ENCODE data around the gene CD2AP.

The CD2AP gene

DNA sequence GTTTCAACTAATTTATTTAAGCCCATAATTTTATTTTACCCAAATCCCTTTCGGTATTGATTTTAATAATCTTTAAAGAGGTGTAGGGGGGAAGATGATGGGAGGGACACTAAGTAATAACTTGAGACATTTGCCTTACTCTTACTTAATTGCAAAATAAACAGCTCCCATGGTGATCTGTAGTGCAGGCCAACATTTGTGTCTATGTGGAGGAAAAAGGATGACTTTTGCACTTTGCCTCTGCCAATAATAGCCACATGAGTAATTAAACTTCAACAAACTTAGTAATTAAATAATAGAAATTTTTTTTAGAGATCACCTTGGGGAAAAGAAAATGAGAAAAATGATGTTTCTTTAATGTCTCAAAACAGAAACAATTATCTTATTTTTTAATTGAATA, 29.9 kb upstream of the CD2AP start:
- Histone ChIP-seq H3K36me3 (no peaks in the 10 kb centered on the region), H3K4me3 (ENCODE audit: low read depth, low read length) (no peak overlapping the region), H3K4me1 (no peaks in the 10 kb centered on the region), H3K27me3 (no peaks in the 10 kb centered on the region), H3K9me3 (no peaks in the 10 kb centered on the region)
- TF ChIP-seq, protein P1, sequence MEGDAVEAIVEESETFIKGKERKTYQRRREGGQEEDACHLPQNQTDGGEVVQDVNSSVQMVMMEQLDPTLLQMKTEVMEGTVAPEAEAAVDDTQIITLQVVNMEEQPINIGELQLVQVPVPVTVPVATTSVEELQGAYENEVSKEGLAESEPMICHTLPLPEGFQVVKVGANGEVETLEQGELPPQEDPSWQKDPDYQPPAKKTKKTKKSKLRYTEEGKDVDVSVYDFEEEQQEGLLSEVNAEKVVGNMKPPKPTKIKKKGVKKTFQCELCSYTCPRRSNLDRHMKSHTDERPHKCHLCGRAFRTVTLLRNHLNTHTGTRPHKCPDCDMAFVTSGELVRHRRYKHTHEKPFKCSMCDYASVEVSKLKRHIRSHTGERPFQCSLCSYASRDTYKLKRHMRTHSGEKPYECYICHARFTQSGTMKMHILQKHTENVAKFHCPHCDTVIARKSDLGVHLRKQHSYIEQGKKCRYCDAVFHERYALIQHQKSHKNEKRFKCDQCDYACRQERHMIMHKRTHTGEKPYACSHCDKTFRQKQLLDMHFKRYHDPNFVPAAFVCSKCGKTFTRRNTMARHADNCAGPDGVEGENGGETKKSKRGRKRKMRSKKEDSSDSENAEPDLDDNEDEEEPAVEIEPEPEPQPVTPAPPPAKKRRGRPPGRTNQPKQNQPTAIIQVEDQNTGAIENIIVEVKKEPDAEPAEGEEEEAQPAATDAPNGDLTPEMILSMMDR (IDR thresholded peaks at IDR 0.05; ENCODE audit: low read depth, low read length) = no peak
- DNase-seq = no peak

DNA sequence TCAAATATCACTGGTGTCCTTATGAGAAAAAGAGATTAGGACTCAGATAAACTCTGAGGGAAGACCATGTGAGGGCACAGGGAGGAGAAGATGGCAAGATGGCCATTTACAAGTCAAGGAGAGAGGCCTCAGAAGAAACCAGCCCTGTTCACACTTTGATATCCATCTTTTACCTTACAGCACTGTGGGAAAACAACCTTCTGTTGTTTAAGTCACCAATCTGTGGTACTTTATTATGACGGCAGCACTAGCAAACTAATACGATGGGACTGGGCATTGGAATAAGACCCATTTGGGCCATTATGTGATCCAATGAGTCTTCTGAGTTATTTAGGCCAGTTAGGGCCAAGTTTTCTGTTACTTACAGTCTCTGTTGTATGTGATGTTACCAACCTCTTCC, 26.4 kb upstream of the CD2AP start:
- DNase-seq = no peak
- H3K9me3 ChIP-seq = no peaks in the 10 kb centered on the region
- no peak overlapping the region for H3K4me3 ChIP-seq (ENCODE audit: low read depth, low read length)
- TF ChIP-seq, protein P1 (IDR thresholded peaks at IDR 0.05; ENCODE audit: low read depth, low read length) = no peak
- H3K36me3 ChIP-seq = no peaks in the 10 kb centered on the region
- H3K4me1 ChIP-seq = no peaks in the 10 kb centered on the region
- no peaks in the 10 kb centered on the region for H3K27me3 ChIP-seq

DNA sequence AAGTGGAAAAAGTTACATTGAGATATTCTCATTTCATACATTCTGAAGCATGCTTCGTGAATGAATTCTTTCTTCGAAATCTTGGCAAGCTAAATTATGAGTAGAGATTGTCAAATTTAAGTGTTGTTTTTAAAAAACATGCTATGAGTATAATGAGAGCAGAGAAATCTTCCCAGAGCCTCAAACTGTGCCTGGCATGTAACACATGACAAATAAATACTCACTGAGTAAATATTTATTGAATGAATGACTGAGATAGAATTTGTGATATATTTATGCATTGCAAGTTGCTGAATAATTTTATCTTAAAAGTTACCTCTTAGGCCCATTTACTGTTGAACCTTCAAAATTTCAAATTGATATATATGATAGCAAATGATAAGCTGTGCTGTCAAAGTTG, 24.7 kb upstream of the CD2AP start:
- no peaks in the 10 kb centered on the region for H3K4me1 ChIP-seq
- no peak overlapping the region for H3K4me3 ChIP-seq (ENCODE audit: low read depth, low read length)
- H3K27me3 ChIP-seq = no peaks in the 10 kb centered on the region
- H3K36me3 ChIP-seq = no peaks in the 10 kb centered on the region
- DNase-seq = no peak
- TF ChIP-seq, protein P1 (IDR thresholded peaks at IDR 0.05; ENCODE audit: low read depth, low read length) = no peak
- no peaks in the 10 kb centered on the region for H3K9me3 ChIP-seq

DNA sequence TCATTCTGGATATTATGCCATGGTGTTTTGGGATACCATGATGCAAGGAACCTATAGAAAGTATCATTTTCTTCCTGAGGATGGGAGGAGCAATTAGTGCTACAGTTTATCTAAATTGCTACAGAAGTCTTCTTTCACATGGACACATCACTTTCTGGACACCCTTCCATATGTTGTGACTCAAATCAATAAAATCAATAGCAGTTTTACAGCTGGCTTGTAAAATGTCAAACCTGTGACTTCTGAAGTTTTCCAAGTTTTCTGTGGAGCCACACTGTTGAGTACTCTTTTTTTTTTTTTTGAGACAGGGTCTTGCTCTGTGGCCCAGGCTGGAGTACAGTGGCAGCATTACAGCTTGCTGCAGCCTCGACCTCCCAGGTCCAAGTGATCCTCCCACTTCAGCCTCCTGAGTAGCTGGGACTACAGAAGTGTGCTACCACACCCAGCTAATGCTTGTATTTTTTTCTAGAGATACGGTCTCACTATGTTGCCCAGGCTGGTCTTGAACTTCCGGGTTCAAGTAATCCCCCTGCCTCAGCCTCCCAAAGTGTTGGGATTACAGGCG, 24.1 kb upstream of the CD2AP start:
- DNase-seq = no peak
- Histone ChIP-seq H3K4me1 (no peaks in the 10 kb centered on the region), H3K9me3 (no peaks in the 10 kb centered on the region), H3K4me3 (ENCODE audit: low read depth, low read length) (no peak overlapping the region), H3K27me3 (no peaks in the 10 kb centered on the region), H3K36me3 (no peaks in the 10 kb centered on the region)
- TF ChIP-seq, protein P1 (IDR thresholded peaks at IDR 0.05; ENCODE audit: low read depth, low read length) = no peak

DNA sequence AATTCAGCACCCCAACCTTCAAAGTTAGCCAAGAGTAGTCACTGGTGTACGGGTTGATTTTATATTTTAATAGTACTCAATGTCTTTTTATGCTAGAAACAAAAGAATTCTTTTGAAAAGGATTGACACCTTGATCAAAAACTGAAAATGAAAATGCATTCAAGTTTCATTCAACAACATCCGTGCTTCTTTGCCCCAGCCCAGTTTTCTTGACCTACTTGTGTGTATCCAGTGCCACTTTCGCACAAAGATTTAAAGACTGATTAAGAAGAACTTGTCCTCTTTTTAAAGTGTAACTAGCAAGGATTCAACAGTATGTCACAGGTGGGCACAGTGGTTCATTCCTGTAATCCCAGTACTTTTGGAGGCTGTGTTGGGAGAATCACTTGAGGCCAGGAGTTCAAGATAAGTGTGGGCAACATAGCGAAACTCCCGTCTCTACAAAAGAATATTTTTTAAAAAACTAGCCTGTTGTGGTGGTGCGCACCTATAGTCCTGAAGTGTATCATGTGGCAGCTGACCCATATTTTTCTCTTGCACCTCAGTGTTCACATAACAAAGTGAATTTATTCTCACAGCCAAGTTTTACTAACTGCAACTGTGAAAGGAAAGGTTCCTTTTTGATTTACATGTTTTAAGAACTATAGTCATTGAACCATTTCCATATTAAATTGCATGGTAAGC, 22.7 kb upstream of the CD2AP start:
- DNase-seq = no peak
- Histone ChIP-seq H3K9me3 (no peaks in the 10 kb centered on the region), H3K4me1 (no peaks in the 10 kb centered on the region), H3K36me3 (no peaks in the 10 kb centered on the region), H3K4me3 (ENCODE audit: low read depth, low read length) (no peak overlapping the region), H3K27me3 (no peaks in the 10 kb centered on the region)
- TF ChIP-seq, protein P1 (IDR thresholded peaks at IDR 0.05; ENCODE audit: low read depth, low read length) = no peak

DNA sequence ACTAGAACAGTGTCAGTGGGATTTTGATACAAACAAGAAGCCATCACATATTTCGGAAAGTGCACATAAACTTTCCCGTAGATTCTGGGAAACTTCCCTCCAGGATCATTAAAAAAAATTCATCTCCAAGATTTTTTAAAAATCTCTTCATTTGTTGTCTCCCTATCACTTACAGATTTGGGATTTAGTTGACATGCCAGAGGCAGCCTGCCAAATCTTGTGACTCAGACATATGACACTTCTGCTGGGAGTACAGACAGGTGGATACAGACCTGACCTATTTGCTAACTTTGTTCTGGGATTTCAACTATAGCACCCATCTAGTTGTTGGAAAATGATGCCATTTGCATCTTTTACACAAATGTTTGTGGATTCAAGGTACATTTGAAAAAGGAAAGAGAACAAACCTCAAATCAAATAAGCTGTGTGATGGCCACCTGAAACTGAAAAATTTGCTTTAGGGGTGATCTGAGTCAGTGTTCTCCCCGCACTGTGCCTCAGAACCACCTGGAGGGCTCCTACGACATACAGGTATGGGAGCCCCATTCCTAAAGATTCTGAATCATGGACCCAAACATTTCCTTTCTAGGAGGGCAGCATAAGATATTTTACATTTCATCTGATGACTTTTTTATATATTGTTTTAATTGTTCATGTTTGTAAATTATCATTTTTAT, 21.9 kb upstream of the CD2AP start:
- H3K27me3 ChIP-seq = no peaks in the 10 kb centered on the region
- no peak for DNase-seq
- TF ChIP-seq, protein P1 (IDR thresholded peaks at IDR 0.05; ENCODE audit: low read depth, low read length) = no peak
- H3K4me1 ChIP-seq = no peaks in the 10 kb centered on the region
- no peaks in the 10 kb centered on the region for H3K36me3 ChIP-seq
- H3K4me3 ChIP-seq (ENCODE audit: low read depth, low read length) = no peak overlapping the region
- no peaks in the 10 kb centered on the region for H3K9me3 ChIP-seq
